Activated B cell treated with CpG ODN at 0.5 μM for 24 hours (primary cell): Measurements from ENCODE around the gene KAZN. TPM values are rescaled to one million over a fixed set of nuclear protein-coding genes. Genes with fewer than 3 reads are reported as not detected.

Source experiments
- ATAC-seq: fragments of 200-7000 bp; cut with Tn5 transposase; one replicate; pipeline ENCODE4 v1.10.0; 2021; ENCODE audit warnings: low read depth, mild to moderate bottlenecking, moderate library complexity
- CTCF ChIA-PET: fragments of 350-600 bp; sonication (Branson Sonifier 250); formaldehyde crosslinking; loops from one replicate; lab custom pipeline; 2021; ENCODE audit warnings: antibody characterized with exemption; lab: Charles Lee
- POLR2A ChIA-PET: fragments of 350-600 bp; sonication (Branson Sonifier 250); formaldehyde crosslinking; loops from one replicate; lab custom pipeline; 2021; ENCODE audit warnings: antibody characterized with exemption; lab: Charles Lee
- DNase-seq: peaks from one replicate; pipeline ENCODE4 v3.0.0; 2022
- H3K27ac Mint-ChIP-seq: one replicate; pipeline ENCODE4 v1.8.0; 2020; ENCODE audit warnings: mixed read lengths
- H3K27me3 Mint-ChIP-seq: one replicate; pipeline ENCODE4 v1.8.0; 2021; ENCODE audit warnings: mixed read lengths
- H3K36me3 Mint-ChIP-seq: one replicate; pipeline ENCODE4 v1.8.0; 2021; ENCODE audit warnings: low read depth, mixed read lengths
- H3K4me1 Mint-ChIP-seq: one replicate; pipeline ENCODE4 v1.8.0; 2021; ENCODE audit warnings: mixed read lengths
- H3K4me3 Mint-ChIP-seq: one replicate; pipeline ENCODE4 v1.8.0; 2020; ENCODE audit warnings: mild to moderate bottlenecking, mixed read lengths
- H3K9me3 Mint-ChIP-seq: one replicate; pipeline ENCODE4 v1.8.0; 2020; ENCODE audit warnings: mixed read lengths
- CTCF ChIP-seq: fragments of 200-600 bp; IDR thresholded peaks from one replicate; pipeline ENCODE4 v1.8.0; 2022; ENCODE audit warnings: antibody characterized with exemption, mild to moderate bottlenecking
- intact Hi-C: fragments of 100-400 bp; cut with micrococcal nuclease; formaldehyde crosslinking; loops from one replicate; pipeline ENCODE4 v1.15.1; 2024
- total RNA-seq: library from RNA; stranded (reverse); gene quantifications from 2 replicates; pipeline ENCODE4 v1.2.3, GENCODE V29; 2022

The KAZN gene
- total RNA-seq, 1 donor from 2014 or later = 0.73 TPM

GRCh38 chr1:14800014-14800413 lies 201.5 kb downstream of the KAZN start:
- no peaks in the 10 kb centered on the region for H3K4me1 Mint-ChIP-seq
- ChIA-PET POLR2A (no interaction called here), CTCF (no interaction called here)
- intact Hi-C loops = no loop called here
- no peak for TF ChIP-seq CTCF
- H3K27me3 Mint-ChIP-seq = no peaks in the 10 kb centered on the region
- no peaks in the 10 kb centered on the region for H3K9me3 Mint-ChIP-seq
- H3K36me3 Mint-ChIP-seq = no peaks in the 10 kb centered on the region
- ATAC-seq = no peak
- H3K4me3 Mint-ChIP-seq = no peak overlapping the region
- no peak overlapping the region for H3K27ac Mint-ChIP-seq
- no peak for DNase-seq

- intact Hi-C loops = no loop called here
- no peak for TF ChIP-seq CTCF
- DNase-seq = no peak
- Mint-ChIP-seq H3K4me3 (no peak overlapping the region), H3K27me3 (no peaks in the 10 kb centered on the region), H3K4me1 (no peaks in the 10 kb centered on the region), H3K9me3 (no peaks in the 10 kb centered on the region), H3K27ac (no peak overlapping the region), H3K36me3 (no peaks in the 10 kb centered on the region)
- CTCF ChIA-PET = no interaction called here
- ATAC-seq = no peak
- POLR2A ChIA-PET = no interaction called here
Measured at GRCh38 chr1:14800500-14801076, 202.1 kb downstream of the KAZN start.

- DNase-seq (no peak), ATAC-seq (no peak)
- Mint-ChIP-seq H3K36me3 (no peaks in the 10 kb centered on the region), H3K27ac (no peak overlapping the region), H3K4me1 (no peaks in the 10 kb centered on the region), H3K4me3 (no peak overlapping the region), H3K27me3 (no peaks in the 10 kb centered on the region), H3K9me3 (peaks cover 11% of the 10 kb centered on the region)
- intact Hi-C loops = no loop called here
- POLR2A ChIA-PET = no interaction called here
- CTCF ChIA-PET = no interaction called here
- TF ChIP-seq CTCF = no peak
Measured at GRCh38 chr1:14803002-14803789, 204.7 kb downstream of the KAZN start.

- Mint-ChIP-seq H3K27me3 (no peaks in the 10 kb centered on the region), H3K4me3 (no peak overlapping the region), H3K36me3 (no peaks in the 10 kb centered on the region), H3K4me1 (no peaks in the 10 kb centered on the region), H3K9me3 (peaks cover 11% of the 10 kb centered on the region), H3K27ac (no peak overlapping the region)
- no peak for TF ChIP-seq CTCF
- DNase-seq = no peak
- intact Hi-C loops = no loop called here
- no peak for ATAC-seq
- CTCF ChIA-PET = no interaction called here
- POLR2A ChIA-PET = no interaction called here
Measured at GRCh38 chr1:14804626-14805025, 206.1 kb downstream of the KAZN start.

- CTCF ChIA-PET = no interaction called here
- no peak for TF ChIP-seq CTCF
- H3K4me1 Mint-ChIP-seq = no peaks in the 10 kb centered on the region
- no peaks in the 10 kb centered on the region for H3K27me3 Mint-ChIP-seq
- H3K36me3 Mint-ChIP-seq = no peaks in the 10 kb centered on the region
- POLR2A ChIA-PET = no interaction called here
- H3K9me3 Mint-ChIP-seq = peaks cover 11% of the 10 kb centered on the region
- no peak for ATAC-seq
- no peak overlapping the region for H3K27ac Mint-ChIP-seq
- intact Hi-C loops = no loop called here
- no peak for DNase-seq
- H3K4me3 Mint-ChIP-seq = no peak overlapping the region
Measured at GRCh38 chr1:14806772-14807171, 208.3 kb downstream of the KAZN start.
